Measurements from ENCODE around the gene FOXJ3. TPM values are rescaled to one million over a fixed set of nuclear protein-coding genes. Genes with fewer than 3 reads are reported as not detected.

The FOXJ3 gene
- total and polyA plus RNA-seq, 2 of the 13 experiments (the other 11 are each of a cell fraction or from before 2014, with no cell fraction given) = 16.6 to 48.5 TPM

DNA sequence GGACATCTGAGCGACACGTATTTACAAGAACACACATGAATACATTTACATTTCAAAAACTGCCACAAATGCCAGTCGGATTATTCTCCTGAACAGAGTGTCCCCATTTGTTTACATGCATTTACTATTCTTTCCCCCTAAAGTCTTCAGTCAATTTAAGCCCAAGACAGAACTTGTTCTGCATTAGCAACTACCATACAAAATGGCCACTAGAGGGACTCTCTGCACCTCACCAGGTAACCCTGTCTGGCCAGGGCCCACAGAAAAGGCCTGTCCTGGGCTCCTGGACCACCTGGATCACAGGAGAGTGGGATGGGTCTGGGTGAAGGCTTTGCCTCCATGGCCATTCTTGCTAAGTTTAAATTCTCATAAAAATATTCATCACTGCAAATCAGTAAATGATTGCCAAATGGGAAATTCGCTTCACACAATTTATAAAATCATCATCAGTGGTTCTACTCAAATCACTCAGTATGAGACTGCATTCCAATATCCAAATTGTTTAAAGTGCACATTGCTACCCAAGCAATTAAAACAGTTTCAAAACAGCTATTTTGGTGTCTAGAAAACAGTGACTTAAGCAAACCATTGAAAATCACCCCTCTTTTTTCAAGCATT is 158.0 kb downstream of the FOXJ3 start (continued):
- TF ChIP-seq NFE2L1 (CRISPR knock-in tag; IDR thresholded peaks at IDR 0.05; ENCODE audit: borderline replicate concordance) = no peak
- TF ChIP-seq, protein P1, sequence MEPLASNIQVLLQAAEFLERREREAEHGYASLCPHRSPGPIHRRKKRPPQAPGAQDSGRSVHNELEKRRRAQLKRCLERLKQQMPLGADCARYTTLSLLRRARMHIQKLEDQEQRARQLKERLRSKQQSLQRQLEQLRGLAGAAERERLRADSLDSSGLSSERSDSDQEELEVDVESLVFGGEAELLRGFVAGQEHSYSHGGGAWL (CRISPR knock-in tag; IDR thresholded peaks at IDR 0.05) = no peak

DNA sequence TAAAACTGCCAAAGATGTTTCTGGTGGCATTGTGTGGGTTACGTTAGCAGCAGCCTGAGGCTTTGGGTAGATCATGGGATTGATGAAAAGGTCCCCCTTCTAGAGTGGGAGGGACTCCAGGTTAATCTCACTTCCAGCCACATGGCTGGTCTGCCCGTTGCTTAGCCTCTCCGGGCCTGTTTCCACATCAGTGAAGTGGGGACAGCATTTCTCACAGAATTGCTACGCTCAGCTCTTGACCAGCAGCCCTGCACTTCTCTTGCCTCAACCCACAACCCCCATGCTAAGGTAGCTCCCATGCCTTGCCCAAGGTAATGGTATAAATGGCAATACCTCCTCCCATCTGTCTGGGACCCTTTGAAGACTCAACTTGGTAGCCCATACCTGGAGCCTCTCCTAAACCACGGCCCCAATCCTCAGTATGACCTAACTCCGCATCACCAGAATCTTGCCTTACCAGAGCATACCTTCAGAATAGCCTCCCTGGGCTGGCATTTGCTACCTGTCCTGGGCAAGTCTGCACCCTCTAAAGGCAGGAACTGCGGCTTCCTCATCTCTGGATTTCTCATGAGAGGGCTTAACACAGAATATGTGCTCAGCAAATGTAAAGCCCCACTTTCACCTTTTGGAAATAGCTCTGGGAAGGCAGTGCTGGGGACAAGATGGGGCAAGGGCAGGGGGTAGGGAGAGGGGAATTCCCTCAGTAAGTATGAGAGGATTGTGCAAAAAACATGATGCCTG is 159.6 kb downstream of the FOXJ3 start:
- Histone ChIP-seq H3K4me1 (ENCODE audit: insufficient read depth, low read length) (peaks cover 14% of the 10 kb centered on the region), H2AFZ (ENCODE audit: low read length) (no peak overlapping the region), H3K9ac (ENCODE audit: insufficient read depth, low read depth, low read length) (no peak overlapping the region), H3K9me3 (ENCODE audit: low read length) (no peaks in the 10 kb centered on the region), H3K27me3 (ENCODE audit: control insufficient read depth in 1 of 2, insufficient read depth in 2 of 2, low read length in 2 of 2) (no peaks in the 10 kb centered on the region), H3K4me2 (ENCODE audit: low read depth, low read length) (no peak overlapping the region), H3K4me3 (replicated peaks in 1 of 3; ENCODE audit: insufficient read depth in 1 of 3, low read depth in 2 of 3, low read length in 3 of 3) (no peak overlapping the region), H3K36me3 (replicated peaks in 1 of 2; ENCODE audit: control insufficient read depth in 1 of 2, insufficient read depth in 2 of 2, low read length in 2 of 2) (peaks cover 4 to 10% of the 10 kb centered on the region in 2 experiments; a peak in 2 of 5 replicates), H4K20me1 (ENCODE audit: insufficient read depth, low read length) (no peaks in the 10 kb centered on the region), H3K27ac (ENCODE audit: extremely low read length, insufficient read depth, low read length) (no peak overlapping the region), H3K79me2 (ENCODE audit: insufficient read depth, low read length) (no peaks in the 10 kb centered on the region)
- intact Hi-C loops (cut with micrococcal nuclease; ENCODE audit: unreplicated experiment) (no loop called here), in situ Hi-C loops (cut with HindIII; ENCODE audit: extremely low pct_ligation_motif_present, low pct_unique_long_range_greater_than_20kb) (no loop called here)
- FAIRE-seq (no peak), ATAC-seq (no peak), DNase-seq (ENCODE audit: low spot score) (no peak)
- no TSS peak for BruUV-seq (replicated peaks)
- TF ChIP-seq ZSCAN21 (CRISPR knock-in tag; IDR thresholded peaks at IDR 0.05; ENCODE audit: borderline replicate concordance) = no peak
- TF ChIP-seq ZNF720 (CRISPR knock-in tag; IDR thresholded peaks at IDR 0.05) = no peak
- TF ChIP-seq, protein P2, sequence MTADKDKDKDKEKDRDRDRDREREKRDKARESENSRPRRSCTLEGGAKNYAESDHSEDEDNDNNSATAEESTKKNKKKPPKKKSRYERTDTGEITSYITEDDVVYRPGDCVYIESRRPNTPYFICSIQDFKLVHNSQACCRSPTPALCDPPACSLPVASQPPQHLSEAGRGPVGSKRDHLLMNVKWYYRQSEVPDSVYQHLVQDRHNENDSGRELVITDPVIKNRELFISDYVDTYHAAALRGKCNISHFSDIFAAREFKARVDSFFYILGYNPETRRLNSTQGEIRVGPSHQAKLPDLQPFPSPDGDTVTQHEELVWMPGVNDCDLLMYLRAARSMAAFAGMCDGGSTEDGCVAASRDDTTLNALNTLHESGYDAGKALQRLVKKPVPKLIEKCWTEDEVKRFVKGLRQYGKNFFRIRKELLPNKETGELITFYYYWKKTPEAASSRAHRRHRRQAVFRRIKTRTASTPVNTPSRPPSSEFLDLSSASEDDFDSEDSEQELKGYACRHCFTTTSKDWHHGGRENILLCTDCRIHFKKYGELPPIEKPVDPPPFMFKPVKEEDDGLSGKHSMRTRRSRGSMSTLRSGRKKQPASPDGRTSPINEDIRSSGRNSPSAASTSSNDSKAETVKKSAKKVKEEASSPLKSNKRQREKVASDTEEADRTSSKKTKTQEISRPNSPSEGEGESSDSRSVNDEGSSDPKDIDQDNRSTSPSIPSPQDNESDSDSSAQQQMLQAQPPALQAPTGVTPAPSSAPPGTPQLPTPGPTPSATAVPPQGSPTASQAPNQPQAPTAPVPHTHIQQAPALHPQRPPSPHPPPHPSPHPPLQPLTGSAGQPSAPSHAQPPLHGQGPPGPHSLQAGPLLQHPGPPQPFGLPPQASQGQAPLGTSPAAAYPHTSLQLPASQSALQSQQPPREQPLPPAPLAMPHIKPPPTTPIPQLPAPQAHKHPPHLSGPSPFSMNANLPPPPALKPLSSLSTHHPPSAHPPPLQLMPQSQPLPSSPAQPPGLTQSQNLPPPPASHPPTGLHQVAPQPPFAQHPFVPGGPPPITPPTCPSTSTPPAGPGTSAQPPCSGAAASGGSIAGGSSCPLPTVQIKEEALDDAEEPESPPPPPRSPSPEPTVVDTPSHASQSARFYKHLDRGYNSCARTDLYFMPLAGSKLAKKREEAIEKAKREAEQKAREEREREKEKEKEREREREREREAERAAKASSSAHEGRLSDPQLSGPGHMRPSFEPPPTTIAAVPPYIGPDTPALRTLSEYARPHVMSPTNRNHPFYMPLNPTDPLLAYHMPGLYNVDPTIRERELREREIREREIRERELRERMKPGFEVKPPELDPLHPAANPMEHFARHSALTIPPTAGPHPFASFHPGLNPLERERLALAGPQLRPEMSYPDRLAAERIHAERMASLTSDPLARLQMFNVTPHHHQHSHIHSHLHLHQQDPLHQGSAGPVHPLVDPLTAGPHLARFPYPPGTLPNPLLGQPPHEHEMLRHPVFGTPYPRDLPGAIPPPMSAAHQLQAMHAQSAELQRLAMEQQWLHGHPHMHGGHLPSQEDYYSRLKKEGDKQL (CRISPR knock-in tag; IDR thresholded peaks at IDR 0.05; ENCODE audit: low read depth) = no peak
- TF ChIP-seq RBM22 (optimal IDR thresholded peaks at IDR 0.05; ENCODE audit: low read length) = peak; percentile 59
- 98% methylated on average over 5 of the region's 7 CpGs for WGBS (ENCODE audit: low lambda C conversion rate)
- POLR2A ChIA-PET = no interaction called here
- CTCF ChIA-PET (ENCODE audit: low intra/inter-chr PET ratio, low total read pairs) = no interaction called here
